CD4-positive, alpha-beta T cell (primary cell): ENCODE results near the gene RUNX1. TPM values are rescaled to one million over a fixed set of nuclear protein-coding genes. Genes with fewer than 3 reads are reported as not detected.
A peak's percentile ranks its signal among the peaks of the same experiment; 100 is the strongest.

Experiments used
- ATAC-seq: fragments of 200-7000 bp; cut with Tn5 transposase; one replicate; pipeline ENCODE4 v1.10.0; 2022; ENCODE audit warnings: mild to moderate bottlenecking; ENCODE audit not compliant: poor library complexity
- CTCF ChIA-PET: fragments of 350-600 bp; sonication (Branson Sonifier 250); formaldehyde crosslinking; loops from one replicate; lab custom pipeline; 2021; ENCODE audit warnings: antibody characterized with exemption, inconsistent platforms; lab: Charles Lee
- POLR2A ChIA-PET: fragments of 350-600 bp; sonication (Branson Sonifier 250); formaldehyde crosslinking; loops from one replicate; lab custom pipeline; 2021; ENCODE audit warnings: antibody characterized with exemption, inconsistent platforms; lab: Charles Lee
- DNase-seq, 14 experiments: peaks; one replicate each; pipeline ENCODE4 v3.0.0-alpha.2; 2013 to 2020; ENCODE audit warnings: mixed read lengths in 2 of 14
- H3K27ac ChIP-seq, 2 donors: one replicate each; pipeline versions ENCODE4 v1.5.1 to v1.7.0; 2013; ENCODE audit warnings: low read length in 2 of 2, low read depth in 1 of 2, mild to moderate bottlenecking in 1 of 2
- H3K27me3 ChIP-seq, 2 experiments: 1 replicate in 1 of 2; 2 replicates in 1 of 2; pipeline versions ENCODE4 v1.6.1 to v1.7.0; 2013; ENCODE audit warnings: low read length in 2 of 2, control low read depth in 1 of 2, mild to moderate bottlenecking in 1 of 2, moderate library complexity in 1 of 2; ENCODE audit not compliant: insufficient read depth in 2 of 2, control insufficient read depth in 1 of 2
- H3K36me3 ChIP-seq: one replicate; pipeline ENCODE4 v1.6.1; 2013; ENCODE audit warnings: low read length, control low read depth; ENCODE audit not compliant: insufficient read depth
- H3K4me1 ChIP-seq: one replicate; pipeline ENCODE4 v1.6.1; 2013; ENCODE audit warnings: low read length, control low read depth; ENCODE audit not compliant: insufficient read depth
- H3K4me3 ChIP-seq: one replicate; pipeline ENCODE4 v1.5.1; 2013; ENCODE audit warnings: mild to moderate bottlenecking, low read length, moderate library complexity
- H3K9me3 ChIP-seq, 2 experiments: 1 replicate in 1 of 2; 2 replicates in 1 of 2; pipeline versions ENCODE4 v1.6.1 to v1.7.0; 2013; ENCODE audit warnings: low read length in 2 of 2, mild to moderate bottlenecking in 2 of 2, control low read depth in 1 of 2, moderate library complexity in 1 of 2; ENCODE audit not compliant: control insufficient read depth in 1 of 2, insufficient read depth in 1 of 2
- H3K27ac Mint-ChIP-seq: one replicate; pipeline ENCODE4 v1.8.0; 2020; ENCODE audit warnings: mixed read lengths
- H3K27me3 Mint-ChIP-seq: one replicate; pipeline ENCODE4 v1.8.0; 2021; ENCODE audit warnings: mixed read lengths
- H3K36me3 Mint-ChIP-seq: one replicate; pipeline ENCODE4 v1.8.0; 2021; ENCODE audit warnings: low read depth, mixed read lengths
- H3K4me1 Mint-ChIP-seq: one replicate; pipeline ENCODE4 v1.8.0; 2021; ENCODE audit warnings: low read depth, mixed read lengths
- H3K4me3 Mint-ChIP-seq: one replicate; pipeline ENCODE4 v1.8.0; 2020; ENCODE audit warnings: mild to moderate bottlenecking, mixed read lengths
- H3K9me3 Mint-ChIP-seq: one replicate; pipeline ENCODE4 v1.8.0; 2020; ENCODE audit warnings: mixed read lengths
- CTCF ChIP-seq: fragments of 200-600 bp; IDR thresholded peaks from one replicate; pipeline ENCODE4 v1.8.0; 2022; ENCODE audit warnings: antibody characterized with exemption, mild to moderate bottlenecking
- intact Hi-C, 2 experiments: fragments of 100-400 bp; cut with DNase I in 1 of 2; cut with micrococcal nuclease in 1 of 2; formaldehyde crosslinking; loops; one replicate each; pipeline versions ENCODE4 v1.15.1 to v1.9.0; 2023 to 2025; cut with DNase I, micrococcal nuclease
- total RNA-seq, 174 experiments: library from RNA in 2 of 174; stranded (reverse) in 2 of 174; gene quantifications; one replicate each; pipeline ENCODE4 v1.2.3 and lab custom pipeline; 2021 to 2026

The RUNX1 gene
- total RNA-seq, 2 experiments from 2014 or later = 71.7 to 74.3 TPM

DNA sequence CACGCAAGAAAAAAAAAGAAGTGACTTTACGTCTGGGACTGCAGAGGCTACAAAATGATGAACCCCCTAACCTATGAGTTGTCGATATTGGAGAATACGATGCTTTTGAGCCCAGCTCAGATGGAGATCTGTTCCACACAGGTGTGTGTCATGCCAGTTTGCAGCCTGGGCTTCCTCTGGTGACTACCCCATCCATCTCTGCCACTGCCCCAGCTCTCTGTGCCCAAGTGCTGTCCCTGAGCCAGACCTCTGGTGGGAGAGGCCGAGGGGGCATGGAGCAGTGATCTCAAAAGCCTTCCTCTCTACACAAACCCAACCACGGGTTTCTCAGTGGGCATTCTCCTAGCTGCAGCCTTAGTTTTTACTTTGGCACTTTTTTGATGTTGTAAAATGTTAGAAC, 239.3 kb downstream of the RUNX1 start:
- Mint-ChIP-seq H3K9me3 (no peaks in the 10 kb centered on the region), H3K27ac (peak overlapping the region; percentile 94), H3K4me1 (peaks cover 88% of the 10 kb centered on the region), H3K4me3 (no peak overlapping the region), H3K36me3 (peaks cover 95% of the 10 kb centered on the region), H3K27me3 (no peaks in the 10 kb centered on the region)
- Histone ChIP-seq H3K27ac (no peak overlapping the region), H3K27me3 (no peaks in the 10 kb centered on the region), H3K4me3 (no peak overlapping the region), H3K4me1 (peaks cover 73% of the 10 kb centered on the region), H3K9me3 (peaks cover 0 to 6% of the 10 kb centered on the region in 2 experiments), H3K36me3 (peaks cover 53% of the 10 kb centered on the region)
- ATAC-seq (no peak), DNase-seq (no peak)
- POLR2A ChIA-PET = no interaction called here
- intact Hi-C loops = loop anchor here in 1 of 2 experiments (10.0 kb wide), 1 partner anchor 805 kb away; no protein-coding TSS in a partner anchor
- TF ChIP-seq CTCF = no peak
- CTCF ChIA-PET = interaction anchor here (1.1 to 2.1 kb wide), 2 partner anchors 15 to 64 kb away, joined by 3 to 5 read pairs; no protein-coding TSS in a partner anchor

- no peak overlapping the region for H3K4me3 ChIP-seq
- peak overlapping the region; percentile 94 for H3K27ac Mint-ChIP-seq
Observed at GRCh38 chr21:34808569-34809204, 240.4 kb downstream of the RUNX1 start.

More at GRCh38 chr21:34808569-34809204, 240.4 kb downstream of the RUNX1 start:
- no peaks in the 10 kb centered on the region for H3K27me3 Mint-ChIP-seq
- Histone ChIP-seq H3K9me3 (peaks cover 0 to 6% of the 10 kb centered on the region in 2 experiments), H3K4me1 (peaks cover 64% of the 10 kb centered on the region), H3K27ac (peak overlapping the region; percentile 57 to 67), H3K27me3 (no peaks in the 10 kb centered on the region), H3K36me3 (peaks cover 54% of the 10 kb centered on the region)
- CTCF ChIA-PET = interaction anchor here (1.2 to 2.1 kb wide), 4 partner anchors 63 to 239 kb away, joined by 3 to 7 read pairs (median 4); no protein-coding TSS in a partner anchor
- peaks cover 93% of the 10 kb centered on the region for H3K36me3 Mint-ChIP-seq
- peaks cover 88% of the 10 kb centered on the region for H3K4me1 Mint-ChIP-seq
- no peak for ATAC-seq
- TF ChIP-seq CTCF = no peak
- POLR2A ChIA-PET = no interaction called here
- H3K4me3 Mint-ChIP-seq = no peak overlapping the region
- no peaks in the 10 kb centered on the region for H3K9me3 Mint-ChIP-seq
- intact Hi-C loops = loop anchor here in 1 of 2 experiments (10.0 kb wide), 1 partner anchor 806 kb away; no protein-coding TSS in a partner anchor
- DNase-seq = no peak
